Loucy (cell line): ENCODE data around the gene CPLANE1.

ENCODE experiments used
- H2AFZ ChIP-seq: fragments of 200-600 bp; sonication (generic); 2 replicates; pipeline ENCODE4 v1.6.0; 2016; ENCODE audit warnings: antibody characterized with exemption, mild to moderate bottlenecking, low read length, moderate library complexity
- H3F3A ChIP-seq: fragments of 200-600 bp; 2 replicates; pipeline ENCODE4 v1.6.0; 2016; ENCODE audit warnings: antibody characterized with exemption, low read depth, mild to moderate bottlenecking
- H3K27me3 ChIP-seq: fragments of 200-600 bp; sonication (generic); 2 replicates; pipeline ENCODE4 v1.6.1; 2014; ENCODE audit warnings: low read length, mild to moderate bottlenecking; ENCODE audit not compliant: insufficient read depth, poor library complexity, severe bottlenecking
- H3K36me3 ChIP-seq: fragments of 200-600 bp; sonication (generic); 2 replicates; pipeline ENCODE4 v1.6.1; 2016; ENCODE audit warnings: low read length; ENCODE audit not compliant: insufficient read depth
- H3K4me1 ChIP-seq: fragments of 200-600 bp; sonication (generic); 2 replicates; pipeline ENCODE4 v1.5.1; 2014; ENCODE audit warnings: low read length, mild to moderate bottlenecking; ENCODE audit not compliant: insufficient read depth, poor library complexity, severe bottlenecking
- H3K4me2 ChIP-seq: fragments of 200-600 bp; sonication (generic); 2 replicates; pipeline ENCODE4 v1.6.0; 2014; ENCODE audit warnings: antibody characterized with exemption, low read length, low read depth, mild to moderate bottlenecking; ENCODE audit not compliant: poor library complexity, severe bottlenecking
- H3K4me3 ChIP-seq: fragments of 200-600 bp; sonication (generic); 2 replicates; pipeline ENCODE4 v1.5.1; 2014; ENCODE audit warnings: low read length, mild to moderate bottlenecking, mixed read lengths; ENCODE audit not compliant: poor library complexity, severe bottlenecking
- H3K79me2 ChIP-seq: fragments of 200-600 bp; sonication (generic); 2 replicates; pipeline ENCODE4 v1.6.1; 2014; ENCODE audit warnings: low read length; ENCODE audit not compliant: insufficient read depth
- H3K9ac ChIP-seq: fragments of 200-600 bp; sonication (generic); 2 replicates; pipeline ENCODE4 v1.6.0; 2014; ENCODE audit warnings: mild to moderate bottlenecking, low read depth, low read length, moderate library complexity; ENCODE audit not compliant: poor library complexity, severe bottlenecking
- H3K9me2 ChIP-seq: fragments of 200-600 bp; sonication (generic); replicated peaks from 2 replicates; pipeline ENCODE4 v1.6.1; 2016; ENCODE audit warnings: low read depth, low read length, mixed read lengths
- H3K9me3 ChIP-seq: fragments of 200-600 bp; sonication (generic); 2 replicates; pipeline ENCODE4 v1.6.1; 2014; ENCODE audit warnings: mild to moderate bottlenecking, antibody characterized with exemption, low read length, low read depth; ENCODE audit not compliant: insufficient read depth
- H4K20me1 ChIP-seq: fragments of 200-600 bp; sonication (generic); 2 replicates; pipeline ENCODE4 v1.6.0; 2014; ENCODE audit warnings: antibody characterized with exemption, low read length, mild to moderate bottlenecking; ENCODE audit not compliant: insufficient read depth, poor library complexity, severe bottlenecking
- CTCF ChIP-seq: fragments of 200-600 bp; sonication (generic); conservative IDR thresholded peaks from 2 replicates; pipeline ENCODE4 v1.5.1; 2014; ENCODE audit warnings: mild to moderate bottlenecking, antibody characterized with exemption, low read length
- EZH2phosphoT487 ChIP-seq: fragments of 200-600 bp; IDR thresholded peaks from 2 replicates; pipeline ENCODE4 v1.6.1; 2018; ENCODE audit warnings: antibody characterized with exemption, mild to moderate bottlenecking, moderate library complexity, borderline replicate concordance

The CPLANE1 gene

GRCh38 chr5:37060030-37060429 lies 189.1 kb downstream of the CPLANE1 start:
- TF ChIP-seq CTCF, result no peak
- no peak for TF ChIP-seq EZH2phosphoT487
- Histone ChIP-seq H3K36me3 (peaks cover 68% of the 10 kb centered on the region; the same call in 1 of the 2 replicates), H4K20me1 (no peaks in the 10 kb centered on the region), H3K4me2 (no peak overlapping the region), H3K9me2 (no peaks in the 10 kb centered on the region), H2AFZ (no peak overlapping the region), H3K4me3 (no peak overlapping the region), H3K27me3 (no peaks in the 10 kb centered on the region), H3K4me1 (no peaks in the 10 kb centered on the region), H3K9me3 (no peaks in the 10 kb centered on the region), H3K79me2 (no peaks in the 10 kb centered on the region), H3K9ac (no peak overlapping the region), H3F3A (no peaks in the 10 kb centered on the region)

DNA sequence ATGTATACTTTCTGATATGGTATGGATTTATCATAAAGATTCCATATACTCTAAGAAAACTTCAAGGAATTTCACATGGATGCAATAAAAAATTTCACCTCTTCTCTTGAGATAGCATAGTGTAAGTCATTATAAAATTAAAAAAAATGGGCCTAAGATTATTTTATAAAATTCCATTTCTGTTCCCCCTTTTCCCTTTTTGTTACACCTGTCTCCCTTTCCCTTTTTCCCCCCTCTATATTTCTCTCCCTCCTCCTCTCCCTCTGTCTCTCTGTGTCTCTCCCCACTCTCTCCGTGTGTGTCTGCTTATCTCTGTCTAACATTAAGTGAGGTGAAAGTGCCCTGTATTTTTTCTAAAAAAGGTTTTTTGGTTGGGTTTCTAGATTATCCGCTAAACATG lies 192.4 kb downstream of the CPLANE1 start:
- no peaks in the 10 kb centered on the region for H3F3A ChIP-seq
- H3K79me2 ChIP-seq, result no peaks in the 10 kb centered on the region
- H3K4me1 ChIP-seq, result no peaks in the 10 kb centered on the region
- H3K36me3 ChIP-seq, result peaks cover 68% of the 10 kb centered on the region
- TF ChIP-seq CTCF (no peak), EZH2phosphoT487 (no peak)
- H3K9me2 ChIP-seq, result no peaks in the 10 kb centered on the region
- H4K20me1 ChIP-seq, result no peaks in the 10 kb centered on the region
- no peak overlapping the region for H3K4me3 ChIP-seq
- H3K9ac ChIP-seq, result no peak overlapping the region
- H2AFZ ChIP-seq, result no peak overlapping the region
- H3K4me2 ChIP-seq, result no peak overlapping the region
- H3K9me3 ChIP-seq, result no peaks in the 10 kb centered on the region
- no peaks in the 10 kb centered on the region for H3K27me3 ChIP-seq
